Fibroblast of villous mesenchyme (primary cell): ENCODE results near the gene NLRP3. TPM values are rescaled to one million over a fixed set of nuclear protein-coding genes. Genes with fewer than 3 reads are reported as not detected.

Source experiments
- DNase-seq: peaks from one replicate; pipeline ENCODE4 v3.0.0-alpha.2; 2010; ENCODE audit warnings: low read depth
- H3K4me3 ChIP-seq: 2 replicates; pipeline ENCODE4 v1.5.1; 2011; ENCODE audit warnings: low read depth, mild to moderate bottlenecking, low read length
- total RNA-seq: library from RNA; depleted of rRNA; stranded (reverse); fragments of >200 nt; gene quantifications from 2 replicates; pipeline ENCODE4 v1.2.3, GENCODE V29; 2012
- TF ChIP-seq, protein P1 (sequence below): IDR thresholded peaks from 2 replicates; pipeline ENCODE4 v1.5.1; 2012; ENCODE audit warnings: low read depth, mild to moderate bottlenecking, low read length; ENCODE audit not compliant: insufficient read depth

NLRP3 gene
- total RNA-seq, 1 donor = 0.43 TPM

DNA sequence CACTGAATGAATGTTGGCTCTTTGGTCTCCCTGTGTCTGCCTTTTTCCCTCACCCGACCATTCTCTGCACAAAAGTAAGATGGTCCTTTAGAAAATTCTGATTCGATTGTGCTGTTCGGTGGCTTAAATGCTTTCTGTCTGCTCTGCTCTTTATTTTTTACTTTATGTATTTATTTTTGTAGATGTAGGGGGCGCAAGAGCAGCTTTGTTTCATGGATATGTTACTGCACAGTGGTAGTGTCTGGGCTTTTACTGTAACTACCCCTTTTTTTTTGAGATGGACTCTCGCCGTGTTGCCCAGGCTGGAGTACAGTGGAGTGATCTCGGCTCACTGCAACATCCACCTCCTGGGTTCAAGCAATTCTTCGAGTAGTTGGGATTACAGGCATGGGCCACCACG is 15.7 kb downstream of the NLRP3 start:
- H3K4me3 ChIP-seq = no peak overlapping the region
- DNase-seq = no peak
- TF ChIP-seq, protein P1, sequence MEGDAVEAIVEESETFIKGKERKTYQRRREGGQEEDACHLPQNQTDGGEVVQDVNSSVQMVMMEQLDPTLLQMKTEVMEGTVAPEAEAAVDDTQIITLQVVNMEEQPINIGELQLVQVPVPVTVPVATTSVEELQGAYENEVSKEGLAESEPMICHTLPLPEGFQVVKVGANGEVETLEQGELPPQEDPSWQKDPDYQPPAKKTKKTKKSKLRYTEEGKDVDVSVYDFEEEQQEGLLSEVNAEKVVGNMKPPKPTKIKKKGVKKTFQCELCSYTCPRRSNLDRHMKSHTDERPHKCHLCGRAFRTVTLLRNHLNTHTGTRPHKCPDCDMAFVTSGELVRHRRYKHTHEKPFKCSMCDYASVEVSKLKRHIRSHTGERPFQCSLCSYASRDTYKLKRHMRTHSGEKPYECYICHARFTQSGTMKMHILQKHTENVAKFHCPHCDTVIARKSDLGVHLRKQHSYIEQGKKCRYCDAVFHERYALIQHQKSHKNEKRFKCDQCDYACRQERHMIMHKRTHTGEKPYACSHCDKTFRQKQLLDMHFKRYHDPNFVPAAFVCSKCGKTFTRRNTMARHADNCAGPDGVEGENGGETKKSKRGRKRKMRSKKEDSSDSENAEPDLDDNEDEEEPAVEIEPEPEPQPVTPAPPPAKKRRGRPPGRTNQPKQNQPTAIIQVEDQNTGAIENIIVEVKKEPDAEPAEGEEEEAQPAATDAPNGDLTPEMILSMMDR = no peak

DNA sequence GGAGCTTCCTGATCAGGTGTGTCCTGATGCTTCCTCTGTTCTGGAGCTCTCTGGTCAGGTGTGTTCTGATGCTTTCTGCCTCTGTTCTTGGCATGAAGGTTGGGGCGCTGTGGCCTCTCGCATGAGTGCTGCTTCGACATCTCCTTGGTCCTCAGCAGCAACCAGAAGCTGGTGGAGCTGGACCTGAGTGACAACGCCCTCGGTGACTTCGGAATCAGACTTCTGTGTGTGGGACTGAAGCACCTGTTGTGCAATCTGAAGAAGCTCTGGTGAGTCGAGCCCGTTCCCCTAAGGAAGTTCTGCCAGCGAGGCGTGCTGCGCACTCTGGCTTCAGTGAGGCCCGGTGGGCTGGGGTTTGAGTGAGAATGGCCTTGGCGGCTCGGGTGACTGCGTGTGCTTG is 18.0 kb downstream of the NLRP3 start:
- TF ChIP-seq, protein P1 = no peak
- H3K4me3 ChIP-seq = no peak overlapping the region
- DNase-seq = no peak

DNA sequence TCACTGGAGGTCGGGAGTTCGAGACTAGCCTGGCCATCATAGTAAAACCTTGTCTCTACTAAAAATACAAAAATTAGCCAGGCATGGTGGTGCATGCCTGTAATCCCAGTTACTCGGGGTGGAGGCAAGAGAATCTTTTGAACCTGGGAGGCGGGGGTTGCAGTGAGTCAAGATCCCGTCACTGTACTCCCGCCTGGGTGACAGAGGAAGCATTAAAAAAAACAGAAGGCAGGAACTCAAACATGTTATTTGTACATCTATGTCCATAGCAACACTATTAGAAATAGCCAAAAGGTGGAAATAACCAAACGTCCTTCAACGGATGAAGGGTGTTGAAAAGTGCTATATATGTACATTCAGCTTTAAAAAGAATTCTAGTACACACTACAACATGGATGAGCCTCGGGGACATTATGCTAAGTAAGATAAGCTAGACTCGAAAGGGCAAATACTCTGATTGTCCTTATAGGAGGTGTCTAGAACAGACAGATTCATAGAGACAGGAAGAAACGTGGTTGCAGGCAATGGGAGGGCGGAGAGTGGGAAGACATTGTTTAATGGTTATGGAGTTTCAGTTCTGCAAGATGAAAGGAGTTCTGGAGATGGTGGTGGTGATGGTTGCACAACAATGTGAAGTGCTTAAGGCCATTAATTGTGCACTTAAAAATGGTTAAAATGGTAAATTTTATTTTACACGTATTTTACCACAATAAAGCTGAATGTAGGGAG is 19.2 kb downstream of the NLRP3 start:
- no peak for DNase-seq
- no peak overlapping the region for H3K4me3 ChIP-seq
- TF ChIP-seq, protein P1 = no peak

DNA sequence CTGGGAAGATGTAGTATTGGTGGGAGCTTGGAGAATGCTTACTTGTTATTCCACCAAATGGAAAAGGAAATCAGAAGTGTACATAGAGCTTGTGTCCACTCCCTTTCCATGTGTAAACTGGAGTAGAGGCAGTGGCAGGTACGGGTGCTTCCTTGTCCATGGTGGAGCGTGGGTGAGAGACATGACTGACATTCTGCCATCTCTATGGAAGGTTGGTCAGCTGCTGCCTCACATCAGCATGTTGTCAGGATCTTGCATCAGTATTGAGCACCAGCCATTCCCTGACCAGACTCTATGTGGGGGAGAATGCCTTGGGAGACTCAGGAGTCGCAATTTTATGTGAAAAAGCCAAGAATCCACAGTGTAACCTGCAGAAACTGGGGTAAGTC is 19.8 kb downstream of the NLRP3 start:
- no peak for DNase-seq
- TF ChIP-seq, protein P1 = no peak
- no peak overlapping the region for H3K4me3 ChIP-seq

DNA sequence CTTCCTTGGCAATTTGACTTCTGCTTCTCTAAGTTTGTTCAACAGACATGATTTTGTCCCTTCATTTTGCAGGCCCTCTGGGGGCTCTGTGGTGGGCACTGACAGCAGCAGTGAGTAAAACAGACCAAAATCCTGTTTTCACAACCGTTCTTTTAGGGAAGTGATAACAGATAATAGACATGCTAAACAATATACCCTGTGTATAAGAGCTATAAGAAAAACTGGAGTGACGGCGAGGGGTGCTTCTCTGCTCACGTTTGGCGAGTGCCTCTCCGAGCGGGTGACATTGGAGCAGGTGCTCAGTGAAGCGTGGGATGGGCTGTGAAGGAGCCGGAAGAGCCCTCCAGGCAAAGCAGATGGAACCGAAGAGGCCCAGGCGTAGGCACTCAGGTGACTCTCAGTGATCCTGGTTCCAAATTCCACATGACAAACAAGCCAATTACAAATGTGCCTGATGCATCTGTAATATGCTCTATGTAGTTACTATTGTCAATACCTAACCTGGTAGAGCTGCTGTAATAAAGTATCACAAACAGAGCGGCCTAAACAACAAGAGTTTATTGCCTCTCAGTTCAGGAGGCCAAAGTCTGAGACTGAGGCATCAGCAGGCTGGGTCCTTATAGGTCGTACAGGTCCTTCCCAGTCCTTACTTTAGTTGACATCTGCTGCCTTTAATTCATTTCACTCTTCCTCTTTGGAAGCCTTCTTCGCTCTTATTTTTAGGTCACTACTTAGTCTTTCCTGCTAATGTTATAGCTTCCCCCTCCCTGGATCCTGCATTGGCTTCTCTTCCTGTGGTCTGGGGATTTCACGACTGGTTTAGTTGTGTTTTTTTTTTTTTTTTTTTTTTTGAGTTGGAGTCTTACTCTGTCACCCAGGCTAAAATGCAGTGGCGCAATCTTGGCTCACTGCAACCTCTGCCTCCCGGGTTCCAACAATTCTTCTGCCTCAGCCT is 21.9 kb downstream of the NLRP3 start:
- no peak overlapping the region for H3K4me3 ChIP-seq
- TF ChIP-seq, protein P1 = no peak
- no peak for DNase-seq

DNA sequence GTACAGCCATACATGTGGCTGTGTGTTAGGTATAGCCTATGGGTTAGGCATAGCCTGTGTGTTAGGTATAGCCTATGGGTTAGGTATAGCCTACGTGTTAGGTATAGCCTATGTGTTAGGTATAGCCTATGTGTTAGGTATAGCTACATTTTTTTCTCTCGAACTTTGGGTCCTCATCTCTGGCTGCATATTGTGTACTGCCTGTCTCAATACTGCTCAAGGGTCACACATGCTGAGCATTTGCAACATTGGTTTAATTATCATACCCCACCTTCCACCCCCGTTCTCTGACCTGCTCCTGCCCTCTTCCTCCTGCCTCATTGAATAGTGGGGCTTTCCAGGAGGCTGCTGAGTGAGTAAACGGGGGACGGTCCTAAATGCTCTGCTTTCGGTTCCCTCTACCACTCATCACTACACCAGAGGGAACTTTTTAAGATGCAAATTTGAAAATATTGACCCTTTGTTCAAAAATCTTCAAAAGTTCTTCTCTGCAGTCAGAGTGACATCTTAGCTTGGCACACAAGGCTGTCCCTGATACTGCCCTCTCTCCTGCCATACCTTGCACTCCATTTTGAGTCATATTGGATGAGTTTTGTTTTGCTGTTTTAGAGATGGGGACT is 24.1 kb downstream of the NLRP3 start:
- DNase-seq = no peak
- H3K4me3 ChIP-seq = no peak overlapping the region
- TF ChIP-seq, protein P1 = no peak
